Mesenchymal stem cell (in vitro differentiated cells and primary cell): ENCODE results near the gene SELENOK.

Source experiments
- DNase-seq: peaks from one replicate; pipeline ENCODE4 v3.0.0-alpha.2; 2013
- H2AFZ ChIP-seq: one replicate; pipeline ENCODE4 v1.6.1; 2013; ENCODE audit warnings: low read depth, mild to moderate bottlenecking, control low read depth, inconsistent platforms, low read length, moderate library complexity
- H2AK5ac ChIP-seq: 2 replicates; pipeline ENCODE4 v1.6.1; 2013; ENCODE audit warnings: low read length, moderate library complexity, mild to moderate bottlenecking, inconsistent platforms; ENCODE audit not compliant: severe bottlenecking
- H2BK120ac ChIP-seq: one replicate; pipeline ENCODE4 v1.6.1; 2013; ENCODE audit warnings: low read depth, mild to moderate bottlenecking, inconsistent platforms, low read length, moderate library complexity
- H2BK12ac ChIP-seq, 2 experiments: one replicate each; pipeline ENCODE4 v1.6.1; 2013; ENCODE audit warnings: inconsistent platforms in 2 of 2, low read length in 2 of 2, mild to moderate bottlenecking in 2 of 2, moderate library complexity in 2 of 2, control low read depth in 1 of 2
- H2BK15ac ChIP-seq: one replicate; pipeline ENCODE4 v1.6.1; 2013; ENCODE audit warnings: mild to moderate bottlenecking, low read depth, inconsistent platforms; ENCODE audit not compliant: poor library complexity, severe bottlenecking
- H2BK5ac ChIP-seq: 2 replicates; pipeline ENCODE4 v1.6.1; 2013; ENCODE audit warnings: low read depth, mild to moderate bottlenecking, low read length, control low read depth, inconsistent platforms; ENCODE audit not compliant: poor library complexity, severe bottlenecking
- H3K14ac ChIP-seq, 2 experiments: one replicate each; pipeline ENCODE4 v1.6.1; 2013; ENCODE audit warnings: inconsistent platforms in 2 of 2, low read length in 2 of 2, control low read depth in 1 of 2, mild to moderate bottlenecking in 1 of 2, moderate library complexity in 1 of 2
- H3K18ac ChIP-seq, 2 experiments: one replicate each; pipeline ENCODE4 v1.6.1; 2013; ENCODE audit warnings: inconsistent platforms in 2 of 2, low read length in 2 of 2, control low read depth in 1 of 2, low read depth in 1 of 2, mild to moderate bottlenecking in 1 of 2
- H3K23ac ChIP-seq, 2 experiments: one replicate each; pipeline ENCODE4 v1.6.1; 2013; ENCODE audit warnings: inconsistent platforms in 2 of 2, low read length in 2 of 2, mild to moderate bottlenecking in 2 of 2, moderate library complexity in 2 of 2, control low read depth in 1 of 2
- H3K27ac ChIP-seq: 2 replicates; pipeline ENCODE4 v1.5.1; 2013; ENCODE audit warnings: mild to moderate bottlenecking, moderate library complexity, low read length, control low read depth, inconsistent platforms; ENCODE audit not compliant: poor library complexity, severe bottlenecking
- H3K27me3 ChIP-seq, 2 experiments: 2 replicates each; pipeline versions ENCODE4 v1.6.1 to v1.7.0; 2013; ENCODE audit warnings: low read length in 2 of 2, mild to moderate bottlenecking in 2 of 2, moderate library complexity in 2 of 2, control low read depth in 1 of 2, inconsistent platforms in 1 of 2; ENCODE audit not compliant: control insufficient read depth in 1 of 2, insufficient read depth in 1 of 2
- H3K36me3 ChIP-seq, 2 experiments: 2 replicates each; pipeline versions ENCODE4 v1.6.1 to v1.7.0; 2013; ENCODE audit warnings: low read length in 2 of 2, control low read depth in 1 of 2, inconsistent platforms in 1 of 2, low read depth in 1 of 2, mild to moderate bottlenecking in 1 of 2; ENCODE audit not compliant: insufficient read depth in 2 of 2, control insufficient read depth in 1 of 2
- H3K4ac ChIP-seq, 2 experiments: one replicate each; pipeline ENCODE4 v1.6.1; 2013; ENCODE audit warnings: inconsistent platforms in 2 of 2, low read length in 2 of 2, mild to moderate bottlenecking in 2 of 2, moderate library complexity in 2 of 2, control low read depth in 1 of 2, low read depth in 1 of 2
- H3K4me1 ChIP-seq: 2 replicates; pipeline ENCODE4 v1.6.1; 2013; ENCODE audit warnings: low read depth, low read length, control low read depth; ENCODE audit not compliant: control insufficient read depth, insufficient read depth
- H3K4me2 ChIP-seq: 2 replicates; pipeline ENCODE4 v1.6.1; 2013; ENCODE audit warnings: low read length, mild to moderate bottlenecking, inconsistent platforms; ENCODE audit not compliant: poor library complexity, severe bottlenecking
- H3K4me3 ChIP-seq, 2 experiments: 2 replicates each; pipeline versions ENCODE4 v1.5.1 to v1.7.0; 2013; ENCODE audit warnings: low read length in 2 of 2, mild to moderate bottlenecking in 2 of 2, control low read depth in 1 of 2, low read depth in 1 of 2; ENCODE audit not compliant: insufficient read depth in 1 of 2
- H3K79me1 ChIP-seq: replicated peaks from 2 replicates; pipeline ENCODE4 v1.6.1; 2013; ENCODE audit warnings: mild to moderate bottlenecking, control low read depth, low read length, inconsistent platforms; ENCODE audit not compliant: poor library complexity, severe bottlenecking
- H3K9ac ChIP-seq: 2 replicates; pipeline ENCODE4 v1.7.0; 2013; ENCODE audit warnings: mild to moderate bottlenecking, low read length, moderate library complexity
- H3K9me3 ChIP-seq: 2 replicates; pipeline ENCODE4 v1.7.0; 2013; ENCODE audit warnings: mild to moderate bottlenecking, low read length; ENCODE audit not compliant: control insufficient read depth
- H4K8ac ChIP-seq: one replicate; pipeline ENCODE4 v1.6.1; 2013; ENCODE audit warnings: inconsistent platforms, mild to moderate bottlenecking, low read length, moderate library complexity
- H4K91ac ChIP-seq: one replicate; pipeline ENCODE4 v1.6.1; 2013; ENCODE audit warnings: mild to moderate bottlenecking, low read length, inconsistent platforms
- WGBS: methylation state at CpG from one replicate; pipeline ENCODE4 v1.1.7; 2013; ENCODE audit warnings: mixed read lengths; 5-methylcytosine and 5-hydroxymethylcytosine counted together

The SELENOK gene

GRCh38 chr3:53885239-53885638, 6.4 kb downstream of the SELENOK start:
- peaks cover 6% of the 10 kb centered on the region for H3K4me1 ChIP-seq
- H3K4me2 ChIP-seq, result no peak overlapping the region
- no peak overlapping the region for H2AFZ ChIP-seq
- H4K91ac ChIP-seq, result no peak overlapping the region
- no peak overlapping the region for H2BK15ac ChIP-seq
- WGBS, result no CpG with 5 or more reads among the region's 3 CpGs
- H3K79me1 ChIP-seq, result peaks cover 10% of the 10 kb centered on the region
- H3K4ac ChIP-seq, result no peak overlapping the region
- no peak overlapping the region for H2BK120ac ChIP-seq
- no peak overlapping the region for H4K8ac ChIP-seq
- no peak overlapping the region for H2AK5ac ChIP-seq
- peaks cover 8 to 41% of the 10 kb centered on the region in 2 experiments for H3K36me3 ChIP-seq
- H3K14ac ChIP-seq, result no peak overlapping the region
- no peaks in the 10 kb centered on the region for H3K27me3 ChIP-seq
- no peaks in the 10 kb centered on the region for H3K9me3 ChIP-seq
- no peak overlapping the region for H2BK5ac ChIP-seq
- no peak overlapping the region for H3K4me3 ChIP-seq
- no peak overlapping the region for H3K23ac ChIP-seq
- no peak overlapping the region for H3K27ac ChIP-seq
- peak; percentile 65 for DNase-seq
- no peak overlapping the region for H3K18ac ChIP-seq
- H2BK12ac ChIP-seq, result no peak overlapping the region
- H3K9ac ChIP-seq, result no peak overlapping the region

- H3K36me3 ChIP-seq, result peaks cover 8 to 47% of the 10 kb centered on the region in 2 experiments
- H3K9ac ChIP-seq, result no peak overlapping the region
- peaks cover 6% of the 10 kb centered on the region for H3K4me1 ChIP-seq
- no peak overlapping the region for H2AK5ac ChIP-seq
- WGBS, result 96% methylated on average over 9 of the region's 11 CpGs
- H2AFZ ChIP-seq, result no peak overlapping the region
- no peak overlapping the region for H3K23ac ChIP-seq
- no peak overlapping the region for H3K4me2 ChIP-seq
- H3K27me3 ChIP-seq, result no peaks in the 10 kb centered on the region
- H4K91ac ChIP-seq, result no peak overlapping the region
- no peak overlapping the region for H3K18ac ChIP-seq
- H3K79me1 ChIP-seq, result peaks cover 12% of the 10 kb centered on the region
- H3K9me3 ChIP-seq, result no peaks in the 10 kb centered on the region
- no peak overlapping the region for H4K8ac ChIP-seq
- H2BK12ac ChIP-seq, result no peak overlapping the region
- H2BK5ac ChIP-seq, result no peak overlapping the region
- no peak overlapping the region for H3K14ac ChIP-seq
- no peak for DNase-seq
- H2BK15ac ChIP-seq, result no peak overlapping the region
- no peak overlapping the region for H3K4me3 ChIP-seq
- no peak overlapping the region for H2BK120ac ChIP-seq
- no peak overlapping the region for H3K4ac ChIP-seq
- no peak overlapping the region for H3K27ac ChIP-seq
These were observed 7.0 kb downstream of the SELENOK start for GRCh38 chr3:53884623-53885022.

DNA sequence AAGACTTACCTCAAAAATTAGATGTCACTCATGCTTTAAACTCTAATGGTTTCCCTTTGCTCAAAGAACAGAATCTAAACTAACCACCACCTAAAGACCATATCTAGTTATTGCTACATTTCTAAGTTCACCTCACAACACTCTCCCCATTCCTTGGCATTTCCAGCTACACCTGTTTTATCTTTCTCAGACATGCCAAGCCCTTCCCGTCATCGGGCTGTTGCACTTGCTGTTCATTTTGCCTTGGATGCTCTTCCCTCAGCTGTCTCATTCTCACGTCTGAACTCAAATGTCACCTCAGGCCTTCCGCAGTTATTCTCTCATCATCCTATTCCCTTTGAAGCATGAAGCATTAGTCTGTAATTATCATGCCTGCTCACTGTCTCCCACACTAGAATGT, 8.7 kb downstream of the SELENOK start:
- H2BK120ac ChIP-seq, result no peak overlapping the region
- WGBS, result 94% methylated on average over 4 of the region's 4 CpGs
- H2AK5ac ChIP-seq, result no peak overlapping the region
- peaks cover 10 to 63% of the 10 kb centered on the region in 2 experiments for H3K36me3 ChIP-seq
- H3K79me1 ChIP-seq, result peaks cover 13% of the 10 kb centered on the region
- H3K14ac ChIP-seq, result no peak overlapping the region
- no peak overlapping the region for H2AFZ ChIP-seq
- H3K4ac ChIP-seq, result no peak overlapping the region
- peaks cover 6% of the 10 kb centered on the region for H3K4me1 ChIP-seq
- no peak overlapping the region for H4K8ac ChIP-seq
- no peaks in the 10 kb centered on the region for H3K27me3 ChIP-seq
- no peak overlapping the region for H2BK5ac ChIP-seq
- H3K9me3 ChIP-seq, result no peaks in the 10 kb centered on the region
- H3K4me2 ChIP-seq, result no peak overlapping the region
- no peak overlapping the region for H3K23ac ChIP-seq
- no peak overlapping the region for H3K27ac ChIP-seq
- no peak overlapping the region for H2BK12ac ChIP-seq
- no peak overlapping the region for H4K91ac ChIP-seq
- no peak overlapping the region for H3K4me3 ChIP-seq
- no peak overlapping the region for H2BK15ac ChIP-seq
- H3K9ac ChIP-seq, result no peak overlapping the region
- no peak for DNase-seq
- no peak overlapping the region for H3K18ac ChIP-seq

GRCh38 chr3:53881691-53882593, 9.7 kb downstream of the SELENOK start, which contains the start of gene ACTR8:
TSS of gene ACTR8 (minus strand) at chr3:53882152. CDS start at chr3:53882101, 51 bp downstream.
- Histone ChIP-seq H3K36me3 (peaks cover 10 to 67% of the 10 kb centered on the region in 2 experiments), H3K27ac (peak within 1 kb of the TSS; percentile 84), H3K9me3 (no peaks in the 10 kb centered on the region), H3K18ac (peak within 1 kb of the TSS; percentile 90 to 97), H2BK15ac (peak within 1 kb of the TSS; percentile 2), H2AK5ac (peak within 1 kb of the TSS; percentile 60), H3K4me1 (peaks cover 6% of the 10 kb centered on the region), H3K27me3 (no peaks in the 10 kb centered on the region), H3K14ac (peak within 1 kb of the TSS in 1 of 2 experiments; percentile 77), H3K4ac (peak within 1 kb of the TSS; percentile 39 to 69), H3K4me3 (peak within 1 kb of the TSS; percentile 74 to 95), H2BK120ac (peak within 1 kb of the TSS; percentile 80), H4K91ac (peak within 1 kb of the TSS; percentile 85), H4K8ac (peak within 1 kb of the TSS; percentile 95), H3K23ac (peak within 1 kb of the TSS in 1 of 2 experiments; percentile 96), H2BK12ac (peak within 1 kb of the TSS in 1 of 2 experiments; percentile 29), H2AFZ (peak within 1 kb of the TSS; percentile 49), H3K79me1 (peaks cover 12% of the 10 kb centered on the region), H3K9ac (peak within 1 kb of the TSS; percentile 97), H2BK5ac (peak within 1 kb of the TSS; percentile 3), H3K4me2 (peak within 1 kb of the TSS; percentile 78)
- WGBS, result 3% methylated on average over 41 of the region's 65 CpGs
- DNase-seq, result peak; percentile 90
